Measurements from ENCODE around the gene FANK1.

- TF ChIP-seq POLR2A (IDR thresholded peaks at IDR 0.05; ENCODE audit: low read depth, low read length) (no peak), TAF1 (IDR thresholded peaks at IDR 0.05; ENCODE audit: borderline replicate concordance, low read depth, low read length) (no peak), POLR2AphosphoS5 (IDR thresholded peaks at IDR 0.05; ENCODE audit: low read depth, low read length) (no peak)
These were observed 87.3 kb downstream of the FANK1 start for GRCh38 chr10:125983656-125984055.
